ENCODE data around the gene EGFR.

- TF ChIP-seq, protein P1, sequence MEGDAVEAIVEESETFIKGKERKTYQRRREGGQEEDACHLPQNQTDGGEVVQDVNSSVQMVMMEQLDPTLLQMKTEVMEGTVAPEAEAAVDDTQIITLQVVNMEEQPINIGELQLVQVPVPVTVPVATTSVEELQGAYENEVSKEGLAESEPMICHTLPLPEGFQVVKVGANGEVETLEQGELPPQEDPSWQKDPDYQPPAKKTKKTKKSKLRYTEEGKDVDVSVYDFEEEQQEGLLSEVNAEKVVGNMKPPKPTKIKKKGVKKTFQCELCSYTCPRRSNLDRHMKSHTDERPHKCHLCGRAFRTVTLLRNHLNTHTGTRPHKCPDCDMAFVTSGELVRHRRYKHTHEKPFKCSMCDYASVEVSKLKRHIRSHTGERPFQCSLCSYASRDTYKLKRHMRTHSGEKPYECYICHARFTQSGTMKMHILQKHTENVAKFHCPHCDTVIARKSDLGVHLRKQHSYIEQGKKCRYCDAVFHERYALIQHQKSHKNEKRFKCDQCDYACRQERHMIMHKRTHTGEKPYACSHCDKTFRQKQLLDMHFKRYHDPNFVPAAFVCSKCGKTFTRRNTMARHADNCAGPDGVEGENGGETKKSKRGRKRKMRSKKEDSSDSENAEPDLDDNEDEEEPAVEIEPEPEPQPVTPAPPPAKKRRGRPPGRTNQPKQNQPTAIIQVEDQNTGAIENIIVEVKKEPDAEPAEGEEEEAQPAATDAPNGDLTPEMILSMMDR (IDR thresholded peaks at IDR 0.05): no peak
- no peak for TF ChIP-seq REST (IDR thresholded peaks at IDR 0.05)
- TF ChIP-seq, protein P2, sequence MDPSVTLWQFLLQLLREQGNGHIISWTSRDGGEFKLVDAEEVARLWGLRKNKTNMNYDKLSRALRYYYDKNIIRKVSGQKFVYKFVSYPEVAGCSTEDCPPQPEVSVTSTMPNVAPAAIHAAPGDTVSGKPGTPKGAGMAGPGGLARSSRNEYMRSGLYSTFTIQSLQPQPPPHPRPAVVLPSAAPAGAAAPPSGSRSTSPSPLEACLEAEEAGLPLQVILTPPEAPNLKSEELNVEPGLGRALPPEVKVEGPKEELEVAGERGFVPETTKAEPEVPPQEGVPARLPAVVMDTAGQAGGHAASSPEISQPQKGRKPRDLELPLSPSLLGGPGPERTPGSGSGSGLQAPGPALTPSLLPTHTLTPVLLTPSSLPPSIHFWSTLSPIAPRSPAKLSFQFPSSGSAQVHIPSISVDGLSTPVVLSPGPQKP (IDR thresholded peaks at IDR 0.05; ENCODE audit: low read depth, low read length): no peak
- no peak for TF ChIP-seq RCOR1 (IDR thresholded peaks at IDR 0.05; ENCODE audit: low read depth, low read length)
- no peak for TF ChIP-seq POLR2A (IDR thresholded peaks at IDR 0.05; ENCODE audit: low read length)
- TF ChIP-seq EHF (CRISPR knock-in tag; IDR thresholded peaks at IDR 0.05): no peak
- no peak for TF ChIP-seq SMC3 (IDR thresholded peaks at IDR 0.05)
These were observed 205.3 kb downstream of the EGFR start for GRCh38 chr7:55224111-55224510.

Measured in A549 (cell line).